SJCRH30 (cell line): ENCODE results near the gene INPP5A. TPM values are rescaled to one million over a fixed set of nuclear protein-coding genes. Genes with fewer than 3 reads are reported as not detected.

Experiments
- DNase-seq, 2 experiments: peaks; one replicate each; pipeline ENCODE4 v3.0.0-alpha.2; 2015 to 2020
- H3K27ac ChIP-seq: fragments of 250-450 bp; sonication (Bioruptor Pico); 2 replicates; pipeline ENCODE4 v1.5.1; 2020; ENCODE audit warnings: mild to moderate bottlenecking, moderate library complexity
- H3K27me3 ChIP-seq: fragments of 250-450 bp; sonication (Bioruptor Pico); 2 replicates; pipeline ENCODE4 v1.5.1; 2020; ENCODE audit warnings: mild to moderate bottlenecking, moderate library complexity
- H3K36me3 ChIP-seq: fragments of 250-450 bp; sonication (Bioruptor Pico); 2 replicates; pipeline ENCODE4 v1.5.1; 2020; ENCODE audit warnings: mild to moderate bottlenecking, moderate library complexity
- H3K4me1 ChIP-seq: fragments of 250-450 bp; sonication (Bioruptor Pico); 2 replicates; pipeline ENCODE4 v1.5.1; 2020; ENCODE audit warnings: mild to moderate bottlenecking, moderate library complexity
- H3K4me3 ChIP-seq: fragments of 250-450 bp; sonication (Bioruptor Pico); 2 replicates; pipeline ENCODE4 v1.5.1; 2020; ENCODE audit warnings: mild to moderate bottlenecking, moderate library complexity
- H3K9me3 ChIP-seq: fragments of 250-450 bp; sonication (Bioruptor Pico); replicated peaks from 2 replicates; pipeline ENCODE4 v1.5.1; 2020; ENCODE audit warnings: mild to moderate bottlenecking, moderate library complexity
- total RNA-seq: library from RNA; depleted of rRNA; stranded (reverse); fragments of >200 nt; shearing (Covaris generic); gene quantifications from 2 replicates; pipeline ENCODE4 v1.2.3, GENCODE V29; 2014

The INPP5A gene
- total RNA-seq, 1 experiment from 2014 or later, result 22.4 TPM

DNA sequence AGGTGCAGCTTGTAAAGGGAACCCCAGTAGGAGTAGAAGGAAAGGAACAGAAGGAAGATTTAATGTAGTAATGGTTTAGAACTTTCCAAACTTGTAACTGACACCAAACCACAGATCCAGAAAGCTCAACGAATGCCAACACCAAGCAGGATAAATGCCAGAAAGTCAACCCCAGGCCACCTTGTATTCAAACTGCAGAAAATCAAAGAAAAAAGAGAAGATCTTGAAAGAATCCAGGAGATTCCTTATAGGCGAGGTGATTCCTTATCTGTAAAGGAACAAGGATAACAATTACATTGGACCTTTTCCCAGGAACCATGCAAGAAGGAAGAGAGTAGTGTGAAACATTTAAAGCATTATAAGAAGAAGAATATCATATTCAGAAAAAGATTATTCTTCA is 154.7 kb downstream of the INPP5A start:
- no peaks in the 10 kb centered on the region for H3K36me3 ChIP-seq
- no peaks in the 10 kb centered on the region for H3K27me3 ChIP-seq
- H3K4me1 ChIP-seq, result no peaks in the 10 kb centered on the region

DNA sequence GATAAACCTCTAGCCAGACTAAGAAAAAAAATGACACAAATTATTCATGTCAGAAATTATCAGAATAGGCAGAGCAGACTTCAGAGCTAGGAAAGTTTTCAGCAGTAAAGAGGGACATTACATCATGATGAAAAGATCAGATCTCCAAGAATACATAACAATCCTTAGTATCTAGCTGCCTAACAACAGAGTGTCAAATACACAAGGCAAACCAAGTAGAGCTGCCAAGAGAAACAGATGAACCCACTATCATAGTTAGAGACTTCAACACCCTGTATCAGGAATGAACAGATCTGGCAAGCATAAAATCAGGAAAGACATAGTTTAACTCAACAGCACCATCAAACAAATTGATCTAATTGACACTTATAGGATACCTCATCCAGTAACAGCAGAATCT is 156.1 kb downstream of the INPP5A start:
- DNase-seq, result no peak
- no peaks in the 10 kb centered on the region for H3K4me1 ChIP-seq
- H3K36me3 ChIP-seq, result no peaks in the 10 kb centered on the region
- H3K4me3 ChIP-seq, result no peak overlapping the region
- H3K27ac ChIP-seq, result no peak overlapping the region
- H3K27me3 ChIP-seq, result no peaks in the 10 kb centered on the region
- H3K9me3 ChIP-seq, result no peaks in the 10 kb centered on the region

More for the DNA sequence above, 154.7 kb downstream of the INPP5A start:
- Histone ChIP-seq H3K27ac (no peak overlapping the region), H3K9me3 (no peaks in the 10 kb centered on the region), H3K4me3 (no peak overlapping the region)
- no peak for DNase-seq

DNA sequence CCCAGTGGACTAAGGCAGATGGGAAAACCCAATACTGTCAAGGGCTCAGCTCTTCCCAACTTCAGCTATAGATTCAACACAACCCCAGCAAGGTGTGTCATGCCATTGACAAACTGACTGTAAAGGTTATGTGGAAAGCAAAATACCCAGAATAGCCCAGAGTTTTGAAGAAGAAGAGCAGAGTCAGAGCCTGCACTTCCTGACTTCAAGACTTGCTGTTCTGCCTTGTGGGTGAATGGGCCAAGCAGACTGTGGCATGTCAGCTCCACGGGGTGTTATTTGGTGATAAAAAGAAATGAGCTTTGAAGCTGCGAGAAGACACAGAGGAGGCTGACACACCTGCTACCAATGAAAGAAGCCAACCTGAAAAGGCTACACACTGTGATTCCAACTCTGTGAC is 158.6 kb downstream of the INPP5A start:
- Histone ChIP-seq H3K36me3 (no peaks in the 10 kb centered on the region), H3K4me1 (no peaks in the 10 kb centered on the region), H3K9me3 (no peaks in the 10 kb centered on the region), H3K27me3 (no peaks in the 10 kb centered on the region), H3K27ac (no peak overlapping the region), H3K4me3 (no peak overlapping the region)
- no peak for DNase-seq

- no peak for DNase-seq
- no peaks in the 10 kb centered on the region for H3K27me3 ChIP-seq
- no peaks in the 10 kb centered on the region for H3K4me1 ChIP-seq
- H3K27ac ChIP-seq, result no peak overlapping the region
- H3K36me3 ChIP-seq, result no peaks in the 10 kb centered on the region
- H3K9me3 ChIP-seq, result no peaks in the 10 kb centered on the region
- H3K4me3 ChIP-seq, result no peak overlapping the region
Observed at GRCh38 chr10:132696728-132697577, 159.4 kb downstream of the INPP5A start.

DNA sequence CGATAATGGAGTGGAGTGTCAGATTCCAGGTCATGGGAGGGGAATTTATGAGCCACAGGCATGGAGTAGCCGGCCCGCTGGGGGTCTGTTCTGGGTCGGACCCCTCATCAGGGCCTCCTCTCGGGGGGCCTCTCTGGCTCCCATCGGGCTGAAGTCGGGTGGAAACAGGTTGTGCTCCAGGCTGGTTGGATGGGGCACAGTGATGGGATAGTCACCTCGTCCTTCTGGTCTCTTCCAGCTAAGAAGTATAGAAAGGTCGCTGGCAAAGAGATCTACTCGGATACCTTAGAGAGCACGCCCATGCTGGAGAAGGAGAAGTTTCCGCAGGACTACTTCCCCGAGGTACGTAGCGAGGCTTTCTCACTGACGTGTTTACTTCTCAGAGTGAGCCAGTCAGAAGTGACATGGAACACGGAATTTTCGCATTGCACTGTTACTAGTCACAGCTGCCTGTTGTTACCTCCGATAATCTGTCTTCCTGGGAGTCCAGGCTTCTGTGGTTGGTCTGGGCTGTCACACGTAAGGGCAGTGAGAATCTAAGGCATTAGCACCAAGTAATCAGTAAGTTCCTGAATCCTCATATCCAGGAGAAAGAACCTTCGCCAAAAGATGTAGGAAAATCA is 160.1 kb downstream of the INPP5A start:
- Histone ChIP-seq H3K36me3 (no peaks in the 10 kb centered on the region), H3K27ac (no peak overlapping the region), H3K9me3 (no peaks in the 10 kb centered on the region), H3K4me3 (no peak overlapping the region), H3K4me1 (no peaks in the 10 kb centered on the region), H3K27me3 (no peaks in the 10 kb centered on the region)
- DNase-seq, result no peak

DNA sequence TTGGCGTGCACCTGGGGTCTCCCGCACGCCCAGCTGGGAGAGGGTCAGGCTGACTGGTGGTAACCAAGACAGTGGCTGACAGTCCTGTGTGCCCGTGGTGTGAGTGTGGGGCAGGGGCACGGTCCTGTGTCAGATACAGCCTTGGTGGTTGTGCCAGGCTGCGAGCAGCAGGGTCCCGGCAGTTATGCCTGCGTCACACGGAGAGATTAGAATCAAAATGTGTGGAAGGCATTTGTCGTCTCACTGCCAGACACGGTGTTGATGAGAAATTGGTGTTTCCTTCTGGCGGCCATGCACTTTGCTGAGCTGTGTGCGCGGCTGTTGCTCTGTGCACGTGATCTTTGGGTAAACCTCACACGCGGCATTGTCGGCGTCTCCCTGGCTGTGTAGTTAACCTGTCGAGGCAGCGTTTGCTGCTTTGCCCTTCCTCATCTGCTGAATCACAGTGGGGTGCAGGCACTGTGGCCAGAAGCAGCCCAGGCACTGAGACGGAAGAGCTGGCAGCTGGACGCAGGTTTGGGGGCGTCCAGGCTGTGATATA is 160.7 kb downstream of the INPP5A start:
- Histone ChIP-seq H3K27ac (no peak overlapping the region), H3K4me3 (no peak overlapping the region), H3K27me3 (no peaks in the 10 kb centered on the region), H3K9me3 (no peaks in the 10 kb centered on the region), H3K36me3 (no peaks in the 10 kb centered on the region), H3K4me1 (no peaks in the 10 kb centered on the region)
- no peak for DNase-seq

- H3K9me3 ChIP-seq, result no peaks in the 10 kb centered on the region
- H3K4me1 ChIP-seq, result no peaks in the 10 kb centered on the region
- H3K27me3 ChIP-seq, result no peaks in the 10 kb centered on the region
- no peak overlapping the region for H3K4me3 ChIP-seq
- DNase-seq, result no peak
- H3K27ac ChIP-seq, result no peak overlapping the region
- H3K36me3 ChIP-seq, result no peaks in the 10 kb centered on the region
Observed at GRCh38 chr10:132698761-132699391, 161.3 kb downstream of the INPP5A start.

DNA sequence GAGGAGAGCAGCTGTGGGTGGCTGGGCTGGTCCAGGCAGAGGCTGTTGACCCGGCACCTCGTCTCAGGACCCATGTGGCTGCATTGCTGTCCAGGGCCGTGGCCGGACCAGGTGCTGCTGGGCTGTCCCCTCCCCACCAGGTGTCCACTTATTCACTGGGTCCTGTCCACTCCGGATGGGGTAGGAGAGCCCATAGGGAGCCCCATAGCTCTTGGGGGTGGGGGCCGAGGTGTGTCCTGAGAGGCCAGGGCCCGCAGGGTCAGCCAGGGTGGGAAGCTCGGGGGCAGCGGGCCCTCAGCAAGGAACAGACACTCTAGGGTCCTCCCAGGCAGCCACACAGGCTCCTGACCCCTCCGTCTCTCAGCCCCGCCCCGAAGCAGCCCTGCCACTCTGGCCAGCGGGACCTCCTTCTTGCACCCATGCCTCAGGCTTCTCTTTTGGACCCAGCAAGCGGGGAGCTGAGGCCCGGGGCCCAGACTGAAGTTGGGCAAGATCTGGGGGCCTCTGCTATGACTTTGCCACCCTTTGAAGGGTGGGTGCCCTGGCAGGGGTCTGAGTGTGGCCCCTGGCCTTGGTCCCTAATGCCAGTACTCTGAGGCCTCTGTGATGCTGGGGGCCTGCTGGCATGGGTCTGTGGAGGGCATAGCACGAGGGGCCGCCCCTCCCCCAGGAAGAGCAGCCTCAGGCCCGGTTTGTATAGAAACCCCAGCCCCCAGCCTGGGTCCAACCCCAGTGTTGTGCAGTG is 162.0 kb downstream of the INPP5A start:
- no peak overlapping the region for H3K27ac ChIP-seq
- H3K4me1 ChIP-seq, result no peaks in the 10 kb centered on the region
- no peaks in the 10 kb centered on the region for H3K27me3 ChIP-seq
- H3K4me3 ChIP-seq, result no peak overlapping the region
- H3K9me3 ChIP-seq, result no peaks in the 10 kb centered on the region
- H3K36me3 ChIP-seq, result no peaks in the 10 kb centered on the region
- DNase-seq, result no peak

DNA sequence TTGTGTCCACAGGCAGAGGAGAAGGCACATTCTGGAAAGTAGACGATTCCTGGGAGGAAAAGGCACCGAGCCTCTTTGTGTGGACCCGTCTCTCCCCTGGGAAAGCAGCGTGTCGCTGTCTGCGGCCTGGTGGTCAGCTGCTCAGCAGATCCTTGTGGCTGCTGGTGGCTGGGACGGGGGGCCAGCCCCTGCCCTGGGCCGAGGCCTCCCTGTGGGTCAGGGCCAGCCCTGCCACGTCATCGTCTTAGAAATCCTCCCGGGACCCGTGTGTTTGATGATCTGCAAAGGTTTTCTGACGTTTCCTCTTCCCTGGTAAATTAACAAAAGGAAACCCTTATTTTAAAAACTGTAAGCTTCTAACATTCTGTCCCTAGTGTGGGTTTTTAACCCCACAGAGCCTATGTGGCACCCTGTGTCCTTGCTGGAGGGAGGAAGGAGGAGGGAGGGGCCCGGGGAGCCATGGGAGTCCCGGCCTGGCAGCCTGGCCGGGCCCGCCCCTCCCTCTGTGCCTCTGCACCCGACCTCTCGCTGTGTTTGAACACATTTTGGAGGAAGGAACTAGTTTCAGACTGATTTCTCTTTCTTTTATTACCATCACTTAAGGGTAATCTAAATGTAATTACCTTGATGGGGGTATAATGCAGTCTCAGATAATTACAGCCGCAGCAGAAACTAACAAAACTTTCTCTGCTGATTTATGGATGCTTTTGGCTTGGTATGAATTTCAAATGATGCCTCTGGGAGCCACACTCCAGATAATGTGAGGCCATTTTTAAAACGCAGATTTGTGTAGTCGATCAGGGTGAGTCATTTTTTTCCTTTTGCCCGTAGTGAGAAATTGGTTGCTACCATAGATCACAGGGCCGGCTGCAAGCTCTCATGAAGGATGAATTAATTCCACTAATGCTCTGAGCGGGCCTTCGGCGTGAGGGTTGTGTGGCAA is 162.8 kb downstream of the INPP5A start:
- Histone ChIP-seq H3K27me3 (no peaks in the 10 kb centered on the region), H3K4me3 (no peak overlapping the region), H3K4me1 (no peaks in the 10 kb centered on the region), H3K36me3 (no peaks in the 10 kb centered on the region), H3K9me3 (no peaks in the 10 kb centered on the region), H3K27ac (no peak overlapping the region)
- DNase-seq, result no peak

DNA sequence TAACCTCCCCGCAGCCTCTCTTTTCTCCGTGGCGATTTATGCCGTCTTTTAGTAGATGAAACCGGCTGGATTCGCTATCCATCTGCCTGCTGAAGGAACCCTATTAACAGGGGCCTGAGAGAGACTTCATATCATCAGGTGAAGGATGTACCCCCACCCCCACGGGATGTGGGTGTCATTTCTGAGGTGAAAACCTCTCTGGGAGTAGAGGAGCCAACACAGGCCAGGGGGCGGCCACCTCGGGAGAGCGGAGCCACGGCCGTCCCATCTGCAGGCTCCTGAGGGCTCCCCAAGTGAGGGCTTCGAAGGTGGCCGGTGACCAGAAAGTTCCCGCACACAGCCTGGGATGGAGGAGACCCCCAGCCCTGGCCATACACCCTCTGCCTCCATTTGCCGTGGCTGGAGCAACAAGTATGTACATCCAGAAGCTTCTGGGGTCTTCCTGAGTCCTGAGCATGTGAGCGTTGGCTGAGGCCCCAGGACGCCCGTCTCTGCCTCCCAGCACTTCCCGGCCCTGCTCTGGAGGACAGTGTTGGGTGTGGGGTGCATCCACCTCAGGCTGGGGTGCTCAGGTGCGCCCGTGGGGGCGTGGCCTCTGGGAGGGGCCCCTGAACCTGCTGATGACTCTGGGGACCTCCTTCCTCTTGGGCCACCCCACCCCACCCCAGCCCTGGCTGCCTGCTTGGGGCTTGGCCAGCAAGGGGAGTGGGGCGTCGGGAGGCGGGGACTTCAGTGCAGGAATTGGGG is 163.7 kb downstream of the INPP5A start:
- Histone ChIP-seq H3K9me3 (no peaks in the 10 kb centered on the region), H3K27ac (no peak overlapping the region), H3K27me3 (no peaks in the 10 kb centered on the region), H3K4me1 (no peaks in the 10 kb centered on the region), H3K4me3 (no peak overlapping the region), H3K36me3 (no peaks in the 10 kb centered on the region)
- no peak for DNase-seq

GRCh38 chr10:132701846-132702190 is 164.2 kb downstream of the INPP5A start:
- H3K4me3 ChIP-seq, result no peak overlapping the region
- H3K36me3 ChIP-seq, result no peaks in the 10 kb centered on the region
- H3K27me3 ChIP-seq, result no peaks in the 10 kb centered on the region
- H3K27ac ChIP-seq, result no peak overlapping the region
- DNase-seq, result no peak
- H3K9me3 ChIP-seq, result no peaks in the 10 kb centered on the region
- no peaks in the 10 kb centered on the region for H3K4me1 ChIP-seq

DNA sequence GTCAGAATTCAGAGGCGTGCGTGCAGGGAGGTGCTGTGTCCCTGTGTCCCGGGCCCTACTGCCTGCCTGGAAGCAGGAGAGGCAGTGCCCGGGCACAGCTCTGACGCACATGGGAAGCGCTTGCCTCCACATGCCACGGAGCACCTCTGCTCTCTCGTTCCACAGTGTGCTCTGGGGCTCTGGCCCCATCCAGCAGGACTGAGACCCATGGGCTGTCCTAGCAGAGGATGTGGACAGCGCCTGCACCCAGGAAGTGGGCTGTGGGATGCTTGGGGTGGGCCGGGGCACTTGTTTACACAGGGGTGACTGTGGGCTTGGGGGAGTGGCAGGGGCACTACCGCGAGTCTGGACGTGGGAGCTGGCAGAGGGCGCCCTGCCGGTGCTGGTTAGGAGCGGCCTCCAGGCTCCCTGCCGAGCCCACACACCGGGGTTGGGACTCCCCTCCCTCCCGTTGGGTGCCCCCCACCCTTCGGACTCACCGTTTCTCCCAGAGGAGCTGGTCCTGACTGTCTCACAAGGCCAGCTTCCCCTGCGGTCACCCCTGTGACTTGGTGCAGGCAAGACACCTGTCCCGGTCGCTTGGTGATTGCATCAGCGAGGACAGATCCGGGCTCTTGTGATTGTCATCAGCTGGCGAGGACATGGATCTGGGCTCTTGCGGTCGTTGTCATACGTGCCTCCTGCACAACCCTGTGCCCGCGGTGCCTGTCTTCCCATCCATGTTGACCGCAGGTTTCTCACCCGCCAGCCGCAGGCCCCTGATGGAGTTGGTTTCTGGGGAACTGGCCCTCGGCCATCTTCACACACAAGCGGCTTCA is 165.2 kb downstream of the INPP5A start:
- Histone ChIP-seq H3K27ac (no peak overlapping the region), H3K9me3 (no peaks in the 10 kb centered on the region), H3K36me3 (no peaks in the 10 kb centered on the region), H3K27me3 (no peaks in the 10 kb centered on the region), H3K4me3 (no peak overlapping the region), H3K4me1 (no peaks in the 10 kb centered on the region)
- DNase-seq, result no peak
